ENCODE measurements around the gene BNC2. TPM values are rescaled to one million over a fixed set of nuclear protein-coding genes. Genes with fewer than 3 reads are reported as not detected.

Gene BNC2
- total RNA-seq, 1 experiment from 2014 or later: 2.9 TPM

GRCh38 chr9:16633794-16634193 is 236.7 kb downstream of the BNC2 start:
- no peaks in the 10 kb centered on the region for H4K20me1 ChIP-seq (ENCODE audit: insufficient read depth)
- no peaks in the 10 kb centered on the region for H3K36me3 ChIP-seq (ENCODE audit: low read depth)
- intact Hi-C loops (cut with micrococcal nuclease; ENCODE audit: unreplicated experiment): no loop called here
- H3K4me3 ChIP-seq: no peak overlapping the region
- H3K27ac ChIP-seq: no peak overlapping the region
- no peak overlapping the region for H3K4me2 ChIP-seq
- ChIA-PET CTCF (no interaction called here), POLR2A (ENCODE audit: unreplicated experiment) (no interaction called here)
- no peaks in the 10 kb centered on the region for H3K4me1 ChIP-seq (replicated peaks; ENCODE audit: insufficient read depth)
- no TSS peak for BruUV-seq (replicated peaks)
- H3K79me2 ChIP-seq (ENCODE audit: low read depth): no peaks in the 10 kb centered on the region
- TF ChIP-seq CTCF (conservative IDR thresholded peaks at IDR 0.05): no peak
- TF ChIP-seq EZH2 (IDR thresholded peaks at IDR 0.05; ENCODE audit: low read depth): no peak
- H3K9me2 ChIP-seq (ENCODE audit: insufficient read depth): no peaks in the 10 kb centered on the region
- H3K9me3 ChIP-seq (ENCODE audit: insufficient read depth, low read depth): no peaks in the 10 kb centered on the region
- H3F3A ChIP-seq (ENCODE audit: insufficient read depth, low read depth): no peaks in the 10 kb centered on the region
- no peaks in the 10 kb centered on the region for H3K27me3 ChIP-seq (ENCODE audit: insufficient read depth, low read depth)
- DNase-seq: no peak
- H2AFZ ChIP-seq: no peak overlapping the region

GRCh38 chr9:16628413-16628812 is 242.1 kb downstream of the BNC2 start:
- Histone ChIP-seq H3K79me2 (ENCODE audit: low read depth) (no peaks in the 10 kb centered on the region), H4K20me1 (ENCODE audit: insufficient read depth) (no peaks in the 10 kb centered on the region), H2AFZ (no peak overlapping the region), H3K9me3 (ENCODE audit: insufficient read depth, low read depth) (no peaks in the 10 kb centered on the region), H3F3A (ENCODE audit: insufficient read depth, low read depth) (peaks cover 3% of the 10 kb centered on the region; the same call in 1 of the 2 replicates), H3K27ac (no peak overlapping the region), H3K4me1 (replicated peaks; ENCODE audit: insufficient read depth) (peaks cover 14% of the 10 kb centered on the region; the same call in 1 of the 2 replicates), H3K9me2 (ENCODE audit: insufficient read depth) (no peaks in the 10 kb centered on the region), H3K36me3 (ENCODE audit: low read depth) (no peaks in the 10 kb centered on the region), H3K27me3 (ENCODE audit: insufficient read depth, low read depth) (no peaks in the 10 kb centered on the region), H3K4me3 (no peak overlapping the region), H3K4me2 (no peak overlapping the region)
- no peak for DNase-seq
- no TSS peak for BruUV-seq (replicated peaks)
- ChIA-PET CTCF (interaction anchor here (1.0 kb wide), 1 partner anchor 893 kb away, joined by 3 read pairs; no protein-coding TSS in a partner anchor), POLR2A (ENCODE audit: unreplicated experiment) (no interaction called here)
- TF ChIP-seq EZH2 (IDR thresholded peaks at IDR 0.05; ENCODE audit: low read depth) (no peak), CTCF (conservative IDR thresholded peaks at IDR 0.05) (no peak)
- intact Hi-C loops (cut with micrococcal nuclease; ENCODE audit: unreplicated experiment): no loop called here

GRCh38 chr9:16627967-16628366 is 242.5 kb downstream of the BNC2 start:
- BruUV-seq (replicated peaks): no TSS peak
- ChIA-PET POLR2A (ENCODE audit: unreplicated experiment) (interaction anchor here (0.7 kb wide), 1 partner anchor 9 kb away, joined by 3 read pairs; no protein-coding TSS in a partner anchor), CTCF (interaction anchor here (1.0 kb wide), 1 partner anchor 893 kb away, joined by 3 read pairs; no protein-coding TSS in a partner anchor)
- no peaks in the 10 kb centered on the region for H3K79me2 ChIP-seq (ENCODE audit: low read depth)
- no peaks in the 10 kb centered on the region for H3K9me2 ChIP-seq (ENCODE audit: insufficient read depth)
- H2AFZ ChIP-seq: no peak overlapping the region
- H3K9me3 ChIP-seq (ENCODE audit: insufficient read depth, low read depth): no peaks in the 10 kb centered on the region
- H3K4me1 ChIP-seq (replicated peaks; ENCODE audit: insufficient read depth): peaks cover 14% of the 10 kb centered on the region; the same call in 1 of the 2 replicates
- H3K27me3 ChIP-seq (ENCODE audit: insufficient read depth, low read depth): no peaks in the 10 kb centered on the region
- intact Hi-C loops (cut with micrococcal nuclease; ENCODE audit: unreplicated experiment): no loop called here
- H3K36me3 ChIP-seq (ENCODE audit: low read depth): no peaks in the 10 kb centered on the region
- no peak for DNase-seq
- no peak overlapping the region for H3K27ac ChIP-seq
- TF ChIP-seq CTCF (conservative IDR thresholded peaks at IDR 0.05) (no peak), EZH2 (IDR thresholded peaks at IDR 0.05; ENCODE audit: low read depth) (no peak)
- no peak overlapping the region for H3K4me3 ChIP-seq
- peaks cover 3% of the 10 kb centered on the region; the same call in 1 of the 2 replicates for H3F3A ChIP-seq (ENCODE audit: insufficient read depth, low read depth)
- no peaks in the 10 kb centered on the region for H4K20me1 ChIP-seq (ENCODE audit: insufficient read depth)
- no peak overlapping the region for H3K4me2 ChIP-seq

Data from PC-9 (cell line).